ENCODE results near the gene EMSY.

DNA sequence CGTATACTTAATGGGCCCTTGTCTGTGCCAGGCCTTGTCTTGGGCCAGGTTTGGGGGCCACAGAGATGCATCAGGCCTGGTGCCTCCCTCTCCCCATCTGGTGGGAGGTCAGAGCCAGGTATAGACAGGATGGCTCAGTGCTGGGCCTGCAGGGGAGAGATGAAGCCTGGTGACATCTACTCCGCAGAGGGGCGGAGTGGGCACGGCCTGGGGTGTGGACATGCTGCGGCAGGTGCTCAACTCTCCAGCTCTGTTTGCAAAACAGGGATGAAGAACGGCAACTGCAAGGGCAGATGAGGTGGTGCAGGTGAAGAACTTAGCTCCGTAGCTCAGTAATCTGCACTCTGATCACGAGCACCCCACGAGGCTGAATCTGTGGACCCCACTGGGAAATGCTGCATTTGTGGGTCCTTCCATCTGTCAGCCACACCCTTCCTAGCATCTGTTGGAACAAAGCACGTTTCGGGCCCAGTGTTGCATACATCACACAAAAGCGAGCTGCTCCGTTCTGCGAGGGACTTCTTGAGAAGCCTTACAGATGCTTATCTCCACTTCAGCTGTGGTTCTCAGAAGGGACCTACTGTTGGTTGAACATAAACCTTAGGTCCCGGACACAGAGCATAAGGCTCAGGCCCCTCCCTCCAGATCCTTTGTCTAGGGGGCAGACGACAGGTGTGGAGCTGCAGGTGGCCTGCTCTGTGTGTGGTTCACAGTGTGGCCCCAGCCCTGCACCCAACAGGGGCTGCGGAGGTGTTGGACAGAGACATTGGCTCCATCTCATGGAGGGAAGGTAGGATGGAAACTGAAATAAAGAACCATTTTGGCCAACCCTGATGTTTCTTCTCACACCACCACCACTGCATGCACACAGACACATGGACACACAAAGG is 147.5 kb downstream of the EMSY start:
- TF ChIP-seq CTCF (IDR thresholded peaks at IDR 0.05) (no peak), EP300 (IDR thresholded peaks at IDR 0.05) (no peak), POLR2AphosphoS5 (IDR thresholded peaks at IDR 0.05) (no peak)

Data from sigmoid colon (tissue), 4 donors.